ENCODE results near the gene PLEKHA5. TPM values are rescaled to one million over a fixed set of nuclear protein-coding genes. Genes with fewer than 3 reads are reported as not detected.
"Not testable (repeated sequence)": the region's sequence is repeated elsewhere in the genome, so short reads cannot be mapped to it uniquely, and the experiment has no call there.

PLEKHA5 gene
- total RNA-seq, 4 donors from 2014 or later, result 11.3 to 33.1 (median 16.9) TPM

DNA sequence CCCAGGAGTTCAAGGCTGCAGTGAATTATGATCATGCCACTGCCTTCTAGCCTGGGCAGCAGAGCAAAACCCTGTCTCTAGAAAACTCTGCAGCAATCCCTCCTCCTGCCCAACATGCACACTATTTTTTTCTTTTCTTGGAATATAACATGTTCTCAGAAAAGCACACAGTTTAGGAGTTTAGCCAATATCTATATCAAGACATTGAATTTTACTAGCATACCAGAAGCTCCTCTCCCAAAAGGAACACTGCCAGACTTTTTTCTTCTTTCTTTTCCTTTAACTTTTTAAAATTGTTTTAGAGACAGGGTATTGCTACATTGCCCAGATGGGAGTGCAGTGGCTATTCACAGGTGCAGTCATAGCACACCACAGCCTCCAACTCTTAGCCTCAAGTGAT is 202.7 kb downstream of the PLEKHA5 start:
- DNase-seq (ENCODE audit: low spot score), result no peak
- TF ChIP-seq, protein P1, sequence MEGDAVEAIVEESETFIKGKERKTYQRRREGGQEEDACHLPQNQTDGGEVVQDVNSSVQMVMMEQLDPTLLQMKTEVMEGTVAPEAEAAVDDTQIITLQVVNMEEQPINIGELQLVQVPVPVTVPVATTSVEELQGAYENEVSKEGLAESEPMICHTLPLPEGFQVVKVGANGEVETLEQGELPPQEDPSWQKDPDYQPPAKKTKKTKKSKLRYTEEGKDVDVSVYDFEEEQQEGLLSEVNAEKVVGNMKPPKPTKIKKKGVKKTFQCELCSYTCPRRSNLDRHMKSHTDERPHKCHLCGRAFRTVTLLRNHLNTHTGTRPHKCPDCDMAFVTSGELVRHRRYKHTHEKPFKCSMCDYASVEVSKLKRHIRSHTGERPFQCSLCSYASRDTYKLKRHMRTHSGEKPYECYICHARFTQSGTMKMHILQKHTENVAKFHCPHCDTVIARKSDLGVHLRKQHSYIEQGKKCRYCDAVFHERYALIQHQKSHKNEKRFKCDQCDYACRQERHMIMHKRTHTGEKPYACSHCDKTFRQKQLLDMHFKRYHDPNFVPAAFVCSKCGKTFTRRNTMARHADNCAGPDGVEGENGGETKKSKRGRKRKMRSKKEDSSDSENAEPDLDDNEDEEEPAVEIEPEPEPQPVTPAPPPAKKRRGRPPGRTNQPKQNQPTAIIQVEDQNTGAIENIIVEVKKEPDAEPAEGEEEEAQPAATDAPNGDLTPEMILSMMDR (IDR thresholded peaks at IDR 0.05), result no peak
- no peak for ATAC-seq (ENCODE audit: low FRiP score)

DNA sequence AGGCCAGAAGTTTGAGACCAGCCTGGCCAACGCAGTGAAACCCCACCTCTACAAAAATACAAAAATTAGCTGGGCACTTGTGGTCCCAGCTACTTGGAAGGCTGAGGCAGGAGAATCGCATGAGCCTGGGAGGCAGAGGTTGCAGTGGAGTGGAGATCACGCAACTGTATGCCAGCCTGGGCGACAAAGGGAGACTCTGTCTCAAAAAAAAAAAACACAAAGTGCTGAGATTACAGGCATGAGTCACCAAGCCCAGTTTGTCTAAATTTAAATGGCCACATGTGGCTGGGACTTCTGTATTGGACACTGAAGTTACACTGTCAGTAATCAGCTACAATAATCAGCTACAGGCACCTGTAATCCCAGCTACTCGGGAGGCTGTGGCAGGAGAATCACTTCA is 208.9 kb downstream of the PLEKHA5 start:
- TF ChIP-seq, protein P1 (IDR thresholded peaks at IDR 0.05), result no peak
- DNase-seq (ENCODE audit: low spot score) (no peak), ATAC-seq (ENCODE audit: low FRiP score) (no peak)

DNA sequence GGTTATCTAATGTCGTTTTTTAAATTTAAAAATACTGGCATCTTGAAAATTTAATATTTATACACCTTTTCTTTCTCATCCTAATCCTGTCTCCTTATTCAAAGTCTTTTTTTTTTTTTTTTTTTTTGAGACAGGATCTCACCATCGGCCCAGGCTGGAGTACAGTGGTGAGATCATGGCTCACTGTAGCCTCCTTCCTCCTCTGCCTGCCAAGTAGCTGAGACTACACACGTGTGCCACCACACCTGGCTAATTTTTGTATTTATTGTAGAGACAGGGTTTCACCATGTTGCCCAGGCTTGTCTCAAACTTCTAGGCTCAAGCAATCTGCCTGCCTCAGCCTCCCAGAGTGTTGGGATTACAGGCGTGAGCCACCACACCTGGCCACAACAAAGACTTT is 221.3 kb downstream of the PLEKHA5 start:
- DNase-seq (ENCODE audit: low spot score); ATAC-seq (ENCODE audit: low FRiP score): not testable (repeated sequence)

DNA sequence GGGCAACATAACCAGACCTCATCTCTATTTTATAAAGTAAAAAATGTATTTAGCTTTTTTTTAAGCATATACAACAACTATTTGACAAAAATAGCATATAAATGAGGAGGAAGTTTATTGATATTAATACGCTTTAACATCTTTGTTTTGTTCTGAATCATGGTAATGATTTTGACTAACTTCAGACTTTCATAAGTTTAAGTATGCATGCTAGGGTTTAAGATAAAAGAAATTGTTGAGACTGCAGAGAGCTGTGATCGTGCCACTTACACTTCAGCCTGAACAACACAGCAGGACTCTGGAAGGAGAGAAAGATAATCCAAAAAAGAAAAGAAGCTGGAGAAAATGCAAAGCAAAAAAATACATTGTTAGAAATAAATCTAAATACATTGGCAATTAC is 221.8 kb downstream of the PLEKHA5 start:
- ATAC-seq (ENCODE audit: low FRiP score) (no peak), DNase-seq (ENCODE audit: low spot score) (no peak)
- TF ChIP-seq, protein P1 (IDR thresholded peaks at IDR 0.05), result no peak

DNA sequence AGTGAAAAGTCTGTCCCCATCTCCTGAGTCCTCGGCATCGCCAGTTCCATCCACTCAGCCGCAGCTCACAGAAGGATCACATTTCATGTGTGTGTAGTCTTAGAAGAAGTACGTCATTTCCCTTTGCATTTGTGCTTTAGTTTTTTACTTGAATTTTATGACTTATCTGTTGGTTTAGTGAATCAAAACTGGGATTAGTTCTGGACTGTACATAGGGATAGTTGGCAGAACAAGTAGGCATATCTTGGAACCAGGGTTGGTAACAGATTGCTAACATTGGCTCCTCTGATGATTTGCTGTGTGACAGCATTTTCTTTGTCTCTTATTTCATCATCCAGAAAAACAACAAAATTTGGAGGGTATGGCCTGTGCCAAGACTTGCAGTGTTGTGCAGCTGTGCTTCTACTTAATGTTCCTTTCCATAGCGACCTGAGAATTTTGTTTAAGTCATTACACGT is 240.2 kb downstream of the PLEKHA5 start:
- TF ChIP-seq, protein P1 (IDR thresholded peaks at IDR 0.05), result no peak
- DNase-seq (ENCODE audit: low spot score) (no peak), ATAC-seq (ENCODE audit: low FRiP score) (no peak)

DNA sequence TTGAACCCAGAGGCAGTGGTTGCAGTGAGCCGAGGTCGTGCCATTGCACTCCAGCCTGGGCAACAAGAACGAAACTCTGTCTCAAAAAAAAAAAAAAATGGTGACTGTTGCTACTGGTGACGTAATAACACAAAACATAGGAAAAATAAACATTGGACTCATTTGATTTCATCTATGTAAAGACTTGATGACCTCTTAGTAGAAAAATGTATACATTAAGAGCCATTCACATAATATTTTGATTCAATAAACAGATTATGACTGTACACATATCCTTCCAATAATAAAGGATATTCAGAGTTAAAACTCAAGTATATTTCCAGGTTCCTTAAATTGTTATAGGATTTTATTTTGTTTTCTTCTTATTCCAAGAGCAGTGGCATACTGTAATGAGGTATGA is 244.1 kb downstream of the PLEKHA5 start:
- ATAC-seq (ENCODE audit: low FRiP score) (no peak), DNase-seq (ENCODE audit: low spot score) (no peak)
- TF ChIP-seq, protein P1 (IDR thresholded peaks at IDR 0.05), result no peak

DNA sequence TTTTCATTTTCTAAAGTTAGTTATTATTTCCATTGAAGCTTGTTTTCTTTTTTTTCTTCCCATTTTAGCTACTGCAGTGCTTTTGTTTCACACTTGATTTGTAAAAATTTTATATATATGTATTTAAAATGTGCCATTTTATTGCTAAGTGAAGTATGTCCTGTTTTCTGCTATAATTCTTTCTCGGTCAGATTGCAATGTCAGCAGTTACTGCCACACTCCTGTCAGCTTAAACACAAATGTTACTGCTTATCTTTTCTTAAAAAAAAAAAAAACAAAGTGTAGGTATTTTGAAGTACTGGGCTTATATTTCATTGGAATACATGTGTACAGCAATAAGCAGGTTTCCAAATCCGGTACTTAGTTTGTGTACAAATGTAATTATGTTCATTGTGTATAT is 246.4 kb downstream of the PLEKHA5 start:
- ATAC-seq (ENCODE audit: low FRiP score) (no peak), DNase-seq (ENCODE audit: low spot score) (no peak)
- TF ChIP-seq, protein P1 (IDR thresholded peaks at IDR 0.05), result no peak

DNA sequence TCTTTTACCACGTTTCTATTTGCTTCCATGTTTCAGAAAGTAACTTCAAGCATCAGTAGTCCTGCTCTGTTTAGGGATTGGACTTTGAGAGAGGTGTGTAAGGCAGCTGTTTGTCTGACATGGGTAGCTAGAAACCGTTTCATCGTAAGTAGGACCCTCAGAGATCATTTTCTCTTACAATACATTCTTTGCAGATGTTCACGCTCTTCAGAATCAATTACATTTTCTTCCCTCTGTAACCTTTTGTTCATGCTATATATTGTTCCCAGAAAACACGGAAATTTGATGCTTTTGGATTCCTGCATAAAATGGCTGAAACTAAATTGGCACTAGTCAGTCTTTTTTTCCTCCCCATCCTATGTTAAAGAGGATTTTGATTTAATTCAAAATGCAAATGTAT is 247.2 kb downstream of the PLEKHA5 start:
- DNase-seq (ENCODE audit: low spot score) (no peak), ATAC-seq (ENCODE audit: low FRiP score) (no peak)
- TF ChIP-seq, protein P1 (IDR thresholded peaks at IDR 0.05), result no peak
